Measurements from ENCODE around the gene QRICH1. TPM values are rescaled to one million over a fixed set of nuclear protein-coding genes. Genes with fewer than 3 reads are reported as not detected.

QRICH1 gene
- total RNA-seq, 4 donors from 2014 or later: 69.0 to 140 (median 104) TPM

DNA sequence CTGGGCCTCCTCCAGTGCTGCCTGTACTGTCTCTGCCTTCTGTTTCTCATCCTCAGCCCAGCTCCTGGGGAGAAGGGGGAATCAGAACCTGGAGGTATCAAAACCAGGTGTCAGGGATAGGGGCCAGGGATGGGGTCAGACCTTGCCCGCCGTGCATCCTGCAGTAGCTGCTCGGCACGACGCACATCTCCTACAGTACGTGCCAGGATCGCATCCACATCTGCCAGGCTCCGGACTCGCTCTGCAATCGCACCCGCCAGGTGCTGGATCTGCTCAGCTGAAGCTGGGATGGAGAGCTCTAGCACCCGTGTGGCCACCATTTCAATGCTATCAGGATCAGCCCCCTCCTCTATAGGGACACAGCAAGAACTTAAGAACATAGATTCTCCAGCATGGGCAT is 28.2 kb upstream of the QRICH1 start:
- Histone ChIP-seq H3K27me3 (no peaks in the 10 kb centered on the region), H3K36me3 (no peaks in the 10 kb centered on the region), H3K4me3 (no peak overlapping the region), H3K27ac (no peak overlapping the region), H3K9me3 (no peaks in the 10 kb centered on the region), H3K4me1 (peaks cover 0 to 12% of the 10 kb centered on the region in 2 donors)
- TF ChIP-seq POLR2A (IDR thresholded peaks at IDR 0.05): no peak
- TF ChIP-seq CTCF (IDR thresholded peaks at IDR 0.05): no peak
- no peak for DNase-seq
- intact Hi-C loops (cut with DNase I; ENCODE audit: low total_unique reads): no loop called here

GRCh38 chr3:49121132-49121736 is 27.4 kb upstream of the QRICH1 start:
- no peaks in the 10 kb centered on the region for H3K9me3 ChIP-seq
- intact Hi-C loops (cut with DNase I; ENCODE audit: low total_unique reads): no loop called here
- no peak for DNase-seq
- peak overlapping the region; percentile 89 to 99 for H3K4me3 ChIP-seq
- H3K36me3 ChIP-seq: no peaks in the 10 kb centered on the region
- no peaks in the 10 kb centered on the region for H3K27me3 ChIP-seq
- peaks cover 0 to 12% of the 10 kb centered on the region in 2 donors for H3K4me1 ChIP-seq
- TF ChIP-seq CTCF (IDR thresholded peaks at IDR 0.05) (no peak), POLR2A (IDR thresholded peaks at IDR 0.05) (no peak)
- peak overlapping the region; percentile 93 to 95 for H3K27ac ChIP-seq

- peaks cover 0 to 12% of the 10 kb centered on the region in 2 donors for H3K4me1 ChIP-seq
- no peaks in the 10 kb centered on the region for H3K36me3 ChIP-seq
- H3K27me3 ChIP-seq: no peaks in the 10 kb centered on the region
- peak within 1 kb of the TSS; percentile 89 to 99 for H3K4me3 ChIP-seq
- peak; percentile 96 to 97 for DNase-seq
- no peaks in the 10 kb centered on the region for H3K9me3 ChIP-seq
- intact Hi-C loops (cut with DNase I; ENCODE audit: low total_unique reads): no loop called here
- TF ChIP-seq CTCF (IDR thresholded peaks at IDR 0.05) (peak in 2 of 4 experiments; percentile 11 to 26), POLR2A (IDR thresholded peaks at IDR 0.05) (peak; percentile 35 to 88)
- H3K27ac ChIP-seq: peak within 1 kb of the TSS; percentile 93 to 95
Measured at GRCh38 chr3:49120438-49121131, 26.7 kb upstream of the QRICH1 start, which contains the start of gene USP19. Gene USP19, minus strand, starts transcription at chr3:49120823. Its CDS starts 1,678 bp downstream, at chr3:49119145.

DNA sequence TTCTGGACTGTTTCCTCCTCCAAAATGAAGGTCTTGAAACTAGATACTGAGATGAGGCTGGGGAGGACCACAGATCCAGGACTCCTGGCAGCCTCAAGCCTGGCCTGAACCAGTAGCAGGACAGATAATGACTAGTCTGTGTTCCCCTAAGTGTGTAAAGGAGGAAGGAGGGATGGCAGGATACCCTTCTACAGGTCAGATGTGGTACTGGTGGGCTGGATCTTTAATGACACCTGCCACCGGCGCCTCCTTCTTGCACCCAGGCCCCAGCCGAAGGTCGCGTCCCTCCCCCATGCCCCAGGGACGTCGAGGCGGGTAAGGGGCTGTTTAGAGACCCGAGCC is 26.2 kb upstream of the QRICH1 start:
- no peaks in the 10 kb centered on the region for H3K36me3 ChIP-seq
- intact Hi-C loops (cut with DNase I; ENCODE audit: low total_unique reads): no loop called here
- peak overlapping the region; percentile 89 to 99 for H3K4me3 ChIP-seq
- no peak for DNase-seq
- H3K27me3 ChIP-seq: no peaks in the 10 kb centered on the region
- H3K9me3 ChIP-seq: no peaks in the 10 kb centered on the region
- peak overlapping the region; percentile 93 to 95 for H3K27ac ChIP-seq
- no peak for TF ChIP-seq POLR2A (IDR thresholded peaks at IDR 0.05)
- H3K4me1 ChIP-seq: peaks cover 0 to 12% of the 10 kb centered on the region in 2 donors

- H3K9me3 ChIP-seq: no peaks in the 10 kb centered on the region
Measured at GRCh38 chr3:49119439-49119838, 25.6 kb upstream of the QRICH1 start.

More at GRCh38 chr3:49119439-49119838, 25.6 kb upstream of the QRICH1 start:
- TF ChIP-seq POLR2A (IDR thresholded peaks at IDR 0.05): no peak
- no peak for TF ChIP-seq CTCF (IDR thresholded peaks at IDR 0.05)
- Histone ChIP-seq H3K36me3 (no peaks in the 10 kb centered on the region), H3K27ac (peak overlapping the region in 1 of 2 donors; percentile 95), H3K4me1 (peaks cover 0 to 12% of the 10 kb centered on the region in 2 donors), H3K27me3 (no peaks in the 10 kb centered on the region), H3K4me3 (peak overlapping the region; percentile 89 to 99)
- intact Hi-C loops (cut with DNase I; ENCODE audit: low total_unique reads): no loop called here
- DNase-seq: no peak

All from uterus (tissue), 4 donors.